Left ventricle myocardium inferior (tissue), 1 donor: ENCODE data around the gene ESYT1. TPM values are rescaled to one million over a fixed set of nuclear protein-coding genes. Genes with fewer than 3 reads are reported as not detected.
A peak's percentile ranks its signal among the peaks of the same experiment; 100 is the strongest.

Experiments used
- DNase-seq: peaks from one replicate; pipeline ENCODE4 v3.0.0-alpha.2; 2020
- H3K27ac ChIP-seq: fragments of 200-600 bp; replicated peaks from 2 replicates; pipeline ENCODE4 v1.8.0; 2021
- H3K27me3 ChIP-seq: fragments of 200-600 bp; 2 replicates; pipeline ENCODE4 v1.8.0; 2021; ENCODE audit warnings: low read depth
- H3K36me3 ChIP-seq: fragments of 200-600 bp; 2 replicates; pipeline ENCODE4 v1.8.0; 2021
- H3K4me1 ChIP-seq: fragments of 200-600 bp; 2 replicates; pipeline ENCODE4 v1.8.0; 2021
- H3K4me3 ChIP-seq: fragments of 200-600 bp; 2 replicates; pipeline ENCODE4 v1.8.0; 2021; ENCODE audit warnings: mild to moderate bottlenecking, moderate library complexity
- H3K9me3 ChIP-seq: fragments of 200-600 bp; replicated peaks from 2 replicates; pipeline ENCODE4 v1.8.0; 2021
- CTCF ChIP-seq: fragments of 200-600 bp; IDR thresholded peaks from 2 replicates; pipeline ENCODE4 v1.8.0; 2021; ENCODE audit warnings: antibody characterized with exemption, mild to moderate bottlenecking, borderline replicate concordance
- intact Hi-C: fragments of 100-400 bp; cut with micrococcal nuclease; formaldehyde crosslinking; loops from one replicate; pipeline ENCODE4 v1.11.0; 2022
- long read RNA-seq: library from polyadenylated mRNA; unstranded; transcript quantifications from one replicate; pipeline ENCODE4 v2.0.0, GENCODE V29; 2021
- total RNA-seq: library from RNA; stranded (reverse); fragmentation: NEBNext Ultra II Directional; extraction: Animal tissue kit (Norgen Biotek cat#: 25700); gene quantifications from one replicate; pipeline ENCODE4 v1.2.1, GENCODE V29; 2021
- donor health status: DM: no; HTN: yes; CAD: no; lungs with severe emphysema.

ESYT1 gene
- total RNA-seq, result 23.2 TPM
- long read RNA-seq, full-length matches to known transcripts, result 36 of 54 reads
- long read RNA-seq, partial matches to known transcripts, result 13 of 54 reads
- long read RNA-seq, other reads (novel, unspliced or antisense), result 5 of 54 reads

- H3K9me3 ChIP-seq, result no peaks in the 10 kb centered on the region
- intact Hi-C loops, result no loop called here
- peaks cover 30% of the 10 kb centered on the region for H3K36me3 ChIP-seq
- TF ChIP-seq CTCF, result no peak
- no peaks in the 10 kb centered on the region for H3K27me3 ChIP-seq
- H3K27ac ChIP-seq, result peak within 1 kb of the TSS; percentile 91
- H3K4me1 ChIP-seq, result peaks cover 63% of the 10 kb centered on the region
- peak within 1 kb of the TSS; percentile 89 for H3K4me3 ChIP-seq
- DNase-seq, result peak; percentile 98
Measured at GRCh38 chr12:56127888-56128669, at the start of gene ESYT1. TSS of gene ESYT1 (plus strand) at chr12:56128267. CDS start at chr12:56128320, 53 bp downstream.

GRCh38 chr12:56078427-56078826, 49.6 kb upstream of the ESYT1 start:
- Histone ChIP-seq H3K27ac (no peak overlapping the region), H3K27me3 (peaks cover 26% of the 10 kb centered on the region), H3K36me3 (no peaks in the 10 kb centered on the region), H3K4me1 (peaks cover 21% of the 10 kb centered on the region), H3K4me3 (peak overlapping the region; percentile 70), H3K9me3 (no peaks in the 10 kb centered on the region)
- intact Hi-C loops, result no loop called here
- no peak for DNase-seq
- no peak for TF ChIP-seq CTCF

- Histone ChIP-seq H3K4me3 (peak overlapping the region; percentile 70), H3K27ac (peak overlapping the region; percentile 69), H3K4me1 (peaks cover 21% of the 10 kb centered on the region), H3K9me3 (no peaks in the 10 kb centered on the region), H3K36me3 (no peaks in the 10 kb centered on the region), H3K27me3 (peaks cover 24% of the 10 kb centered on the region)
- intact Hi-C loops, result no loop called here
- peak; percentile 80 for TF ChIP-seq CTCF
- DNase-seq, result peak; percentile 83
Measured at GRCh38 chr12:56078931-56079722, 48.9 kb upstream of the ESYT1 start.

GRCh38 chr12:56079723-56080555, 48.1 kb upstream of the ESYT1 start, which contains the start of gene ERBB3:
TSS of gene ERBB3 (plus strand) at chr12:56080165. CDS start at chr12:56080301, 136 bp downstream.
- Histone ChIP-seq H3K4me1 (peaks cover 21% of the 10 kb centered on the region), H3K27ac (peak within 1 kb of the TSS; percentile 69), H3K36me3 (no peaks in the 10 kb centered on the region), H3K9me3 (no peaks in the 10 kb centered on the region), H3K4me3 (peak within 1 kb of the TSS; percentile 70), H3K27me3 (peaks cover 17% of the 10 kb centered on the region)
- peak; percentile 57 for DNase-seq
- intact Hi-C loops, result no loop called here
- TF ChIP-seq CTCF, result no peak
